ENCODE data around the gene FNBP1L. TPM values are rescaled to one million over a fixed set of nuclear protein-coding genes. Genes with fewer than 3 reads are reported as not detected.

FNBP1L gene
- total RNA-seq, 2 donors from 2014 or later: 1.3 to 1.6 TPM

- no peaks in the 10 kb centered on the region for H3K4me1 Mint-ChIP-seq (ENCODE audit: low read depth)
- ATAC-seq (replicated peaks in 1 of 2) (no peak), DNase-seq (no peak)
- no peaks in the 10 kb centered on the region for H3K27me3 Mint-ChIP-seq (ENCODE audit: low read depth)
- no peak overlapping the region for H3K4me3 Mint-ChIP-seq
- H3K36me3 Mint-ChIP-seq (ENCODE audit: insufficient read depth in 2 of 2): peaks cover 0 to 1% of the 10 kb centered on the region in 2 donors
- H3K9me3 Mint-ChIP-seq: no peaks in the 10 kb centered on the region
- H3K27ac Mint-ChIP-seq: no peak overlapping the region
These were observed 54.0 kb downstream of the FNBP1L start for GRCh38 chr1:93501829-93502369.

GRCh38 chr1:93502571-93502970 is 54.7 kb downstream of the FNBP1L start:
- DNase-seq (no peak), ATAC-seq (replicated peaks in 1 of 2) (no peak)
- Mint-ChIP-seq H3K9me3 (no peaks in the 10 kb centered on the region), H3K4me1 (ENCODE audit: low read depth) (no peaks in the 10 kb centered on the region), H3K27ac (no peak overlapping the region), H3K4me3 (no peak overlapping the region), H3K36me3 (ENCODE audit: insufficient read depth in 2 of 2) (peaks cover 0 to 1% of the 10 kb centered on the region in 2 donors), H3K27me3 (ENCODE audit: low read depth) (no peaks in the 10 kb centered on the region)

GRCh38 chr1:93503163-93503562 is 55.2 kb downstream of the FNBP1L start:
- DNase-seq: no peak

DNA sequence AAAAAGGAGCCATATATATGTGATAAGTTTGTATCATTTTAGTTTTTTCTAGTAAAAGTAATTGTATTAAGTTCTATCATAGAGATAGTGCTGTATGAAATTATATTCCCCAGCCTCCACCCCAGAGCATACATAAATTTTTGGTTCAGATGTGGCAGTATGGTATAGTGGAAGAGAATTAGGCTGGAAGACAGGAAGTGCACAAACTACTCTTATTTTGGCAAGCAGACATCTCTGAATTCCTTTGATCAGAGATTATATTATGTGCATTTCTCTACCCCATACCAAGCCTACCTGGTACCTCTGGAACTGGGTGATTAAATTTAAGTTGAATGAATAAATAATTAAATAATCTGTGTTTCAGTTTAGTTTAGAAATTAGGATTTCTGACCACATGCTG is 55.9 kb downstream of the FNBP1L start:
- DNase-seq (no peak), ATAC-seq (replicated peaks in 1 of 2) (no peak)
- Mint-ChIP-seq H3K4me3 (no peak overlapping the region), H3K27me3 (ENCODE audit: low read depth) (no peaks in the 10 kb centered on the region), H3K36me3 (ENCODE audit: insufficient read depth in 2 of 2) (peaks cover 0 to 1% of the 10 kb centered on the region in 2 donors), H3K4me1 (ENCODE audit: low read depth) (peaks cover 3% of the 10 kb centered on the region), H3K9me3 (no peaks in the 10 kb centered on the region), H3K27ac (no peak overlapping the region)

More at GRCh38 chr1:93503163-93503562, 55.2 kb downstream of the FNBP1L start:
- H3K9me3 Mint-ChIP-seq: no peaks in the 10 kb centered on the region
- no peaks in the 10 kb centered on the region for H3K4me1 Mint-ChIP-seq (ENCODE audit: low read depth)
- no peak overlapping the region for H3K4me3 Mint-ChIP-seq
- peaks cover 0 to 1% of the 10 kb centered on the region in 2 donors for H3K36me3 Mint-ChIP-seq (ENCODE audit: insufficient read depth in 2 of 2)
- H3K27ac Mint-ChIP-seq: no peak overlapping the region
- no peaks in the 10 kb centered on the region for H3K27me3 Mint-ChIP-seq (ENCODE audit: low read depth)
- no peak for ATAC-seq (replicated peaks in 1 of 2)

GRCh38 chr1:93504247-93505033 is 56.5 kb downstream of the FNBP1L start:
- H3K27me3 Mint-ChIP-seq (ENCODE audit: low read depth): no peaks in the 10 kb centered on the region

DNA sequence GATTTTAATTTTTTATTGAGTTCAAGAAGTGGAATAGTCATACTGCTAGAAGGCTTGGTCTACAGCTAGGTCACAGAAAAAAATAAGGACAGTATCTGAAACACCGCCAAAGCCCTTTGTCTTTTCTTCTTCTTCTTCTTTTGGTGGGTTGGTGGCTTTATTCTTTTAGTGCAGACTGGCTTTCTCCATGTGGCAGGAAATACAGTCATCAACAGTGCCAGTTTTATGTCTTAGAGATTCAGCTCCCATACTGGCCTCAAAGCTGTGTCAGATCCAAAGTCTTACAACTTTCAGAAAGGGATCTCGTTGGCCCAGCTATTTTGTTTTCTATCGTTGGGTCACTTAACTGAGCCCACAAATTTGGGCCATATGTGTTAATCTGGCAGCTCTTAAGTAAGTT is 58.2 kb downstream of the FNBP1L start:
- ATAC-seq (replicated peaks in 1 of 2) (no peak), DNase-seq (no peak)
- peaks cover 2 to 5% of the 10 kb centered on the region in 2 donors for H3K36me3 Mint-ChIP-seq (ENCODE audit: insufficient read depth in 2 of 2)
- H3K9me3 Mint-ChIP-seq: peaks cover 0 to 2% of the 10 kb centered on the region in 2 donors
- H3K4me1 Mint-ChIP-seq (ENCODE audit: low read depth): peaks cover 4% of the 10 kb centered on the region
- H3K4me3 Mint-ChIP-seq: no peak overlapping the region
- no peaks in the 10 kb centered on the region for H3K27me3 Mint-ChIP-seq (ENCODE audit: low read depth)
- H3K27ac Mint-ChIP-seq: no peak overlapping the region

More at GRCh38 chr1:93504247-93505033, 56.5 kb downstream of the FNBP1L start:
- H3K36me3 Mint-ChIP-seq (ENCODE audit: insufficient read depth in 2 of 2): peaks cover 0 to 1% of the 10 kb centered on the region in 2 donors
- H3K27ac Mint-ChIP-seq: no peak overlapping the region
- ATAC-seq (replicated peaks in 1 of 2): no peak
- DNase-seq: no peak
- no peaks in the 10 kb centered on the region for H3K9me3 Mint-ChIP-seq
- no peak overlapping the region for H3K4me3 Mint-ChIP-seq
- H3K4me1 Mint-ChIP-seq (ENCODE audit: low read depth): peaks cover 4% of the 10 kb centered on the region

- H3K4me3 Mint-ChIP-seq: no peak overlapping the region
- H3K27me3 Mint-ChIP-seq (ENCODE audit: low read depth): no peaks in the 10 kb centered on the region
- ATAC-seq (replicated peaks in 1 of 2) (no peak), DNase-seq (no peak)
- H3K27ac Mint-ChIP-seq: no peak overlapping the region
- peaks cover 0 to 1% of the 10 kb centered on the region in 2 donors for H3K9me3 Mint-ChIP-seq
- no peaks in the 10 kb centered on the region for H3K4me1 Mint-ChIP-seq (ENCODE audit: low read depth)
- H3K36me3 Mint-ChIP-seq (ENCODE audit: insufficient read depth in 2 of 2): peaks cover 0 to 2% of the 10 kb centered on the region in 2 donors
These were observed 68.2 kb downstream of the FNBP1L start for GRCh38 chr1:93516164-93516563.

DNA sequence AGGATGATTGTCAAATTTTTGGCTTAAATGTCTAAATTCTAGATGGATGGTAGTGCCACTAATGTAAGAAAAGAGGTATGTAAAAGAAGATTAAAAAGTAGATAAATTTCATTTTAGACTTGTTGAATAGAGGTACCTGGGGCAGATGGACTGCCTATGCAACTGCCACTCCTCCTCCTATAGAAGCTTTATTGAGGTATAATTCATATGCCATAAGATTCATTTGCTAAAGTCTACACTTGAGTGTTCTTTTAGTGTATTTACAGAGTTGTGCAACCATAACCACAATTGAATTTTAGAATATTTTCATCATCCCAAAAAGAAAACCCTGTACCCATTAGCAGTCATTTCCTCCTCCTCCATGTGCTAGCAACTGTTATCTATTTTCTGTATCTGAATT is 70.6 kb downstream of the FNBP1L start:
- Mint-ChIP-seq H3K36me3 (ENCODE audit: insufficient read depth in 2 of 2) (peaks cover 0 to 2% of the 10 kb centered on the region in 2 donors), H3K9me3 (peaks cover 0 to 1% of the 10 kb centered on the region in 2 donors), H3K27ac (no peak overlapping the region), H3K27me3 (ENCODE audit: low read depth) (no peaks in the 10 kb centered on the region), H3K4me1 (ENCODE audit: low read depth) (no peaks in the 10 kb centered on the region), H3K4me3 (no peak overlapping the region)
- DNase-seq: no peak
- no peak for ATAC-seq (replicated peaks in 1 of 2)

GRCh38 chr1:93519199-93519829 is 71.4 kb downstream of the FNBP1L start:
- Mint-ChIP-seq H3K4me1 (ENCODE audit: low read depth) (no peaks in the 10 kb centered on the region), H3K4me3 (no peak overlapping the region), H3K27me3 (ENCODE audit: low read depth) (no peaks in the 10 kb centered on the region), H3K36me3 (ENCODE audit: insufficient read depth in 2 of 2) (no peaks in the 10 kb centered on the region), H3K9me3 (peaks cover 0 to 1% of the 10 kb centered on the region in 2 donors), H3K27ac (no peak overlapping the region)
- ATAC-seq (replicated peaks in 1 of 2) (no peak), DNase-seq (no peak)

DNA sequence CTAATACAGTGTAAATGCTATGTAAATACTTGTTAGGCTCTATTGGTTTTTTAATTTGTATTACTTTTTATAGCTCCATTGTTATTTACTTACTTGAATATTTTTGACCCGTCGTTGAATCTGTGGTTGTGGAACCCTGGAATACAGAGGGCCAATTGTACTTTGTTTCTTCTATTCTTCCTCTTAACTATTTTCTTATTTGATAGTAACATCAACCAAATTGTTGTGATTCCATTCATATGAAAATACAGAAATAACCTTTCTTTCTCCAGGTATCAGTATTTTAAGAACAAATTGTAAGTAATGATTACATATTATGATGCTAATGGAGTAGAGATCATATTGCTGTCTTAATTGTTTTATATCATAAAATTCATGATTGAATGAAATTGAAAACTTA is 73.7 kb downstream of the FNBP1L start:
- Mint-ChIP-seq H3K4me3 (no peak overlapping the region), H3K27ac (no peak overlapping the region), H3K4me1 (ENCODE audit: low read depth) (no peaks in the 10 kb centered on the region), H3K27me3 (ENCODE audit: low read depth) (no peaks in the 10 kb centered on the region), H3K9me3 (no peaks in the 10 kb centered on the region), H3K36me3 (ENCODE audit: insufficient read depth in 2 of 2) (no peaks in the 10 kb centered on the region)
- DNase-seq (no peak), ATAC-seq (replicated peaks in 1 of 2) (no peak)

DNA sequence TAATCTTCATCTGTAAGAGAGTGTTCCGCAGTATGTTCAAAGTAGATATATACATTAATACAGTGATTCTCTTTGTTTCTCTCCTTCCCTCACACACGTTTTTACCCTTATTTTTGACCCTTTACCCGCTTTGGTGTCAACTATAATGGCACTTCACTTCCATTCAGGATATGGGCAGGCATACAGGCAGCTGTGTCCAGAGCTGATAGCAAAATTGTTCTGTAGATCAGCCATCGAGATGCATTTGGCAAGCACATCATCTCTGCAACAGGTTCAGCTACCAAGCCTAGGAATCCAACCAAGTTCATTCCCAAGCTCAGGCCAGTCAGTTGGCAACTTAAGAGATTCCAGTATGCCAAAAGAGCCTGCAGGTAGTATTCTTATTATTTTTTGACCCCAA is 74.8 kb downstream of the FNBP1L start:
- Mint-ChIP-seq H3K9me3 (no peaks in the 10 kb centered on the region), H3K4me3 (no peak overlapping the region), H3K36me3 (ENCODE audit: insufficient read depth in 2 of 2) (no peaks in the 10 kb centered on the region), H3K27me3 (ENCODE audit: low read depth) (no peaks in the 10 kb centered on the region), H3K27ac (no peak overlapping the region), H3K4me1 (ENCODE audit: low read depth) (no peaks in the 10 kb centered on the region)
- DNase-seq (no peak), ATAC-seq (replicated peaks in 1 of 2) (no peak)

GRCh38 chr1:93525431-93525830 is 77.5 kb downstream of the FNBP1L start:
- Mint-ChIP-seq H3K27ac (no peak overlapping the region), H3K4me3 (no peak overlapping the region), H3K36me3 (ENCODE audit: insufficient read depth in 2 of 2) (no peaks in the 10 kb centered on the region), H3K27me3 (ENCODE audit: low read depth) (no peaks in the 10 kb centered on the region), H3K9me3 (no peaks in the 10 kb centered on the region), H3K4me1 (ENCODE audit: low read depth) (no peaks in the 10 kb centered on the region)
- no peak for ATAC-seq (replicated peaks in 1 of 2)
- no peak for DNase-seq

- no peaks in the 10 kb centered on the region for H3K27me3 Mint-ChIP-seq (ENCODE audit: low read depth)
- no peaks in the 10 kb centered on the region for H3K9me3 Mint-ChIP-seq
- ATAC-seq (replicated peaks in 1 of 2): no peak
- no peak for DNase-seq
- H3K36me3 Mint-ChIP-seq (ENCODE audit: insufficient read depth in 2 of 2): no peaks in the 10 kb centered on the region
- H3K27ac Mint-ChIP-seq: no peak overlapping the region
- H3K4me3 Mint-ChIP-seq: no peak overlapping the region
- H3K4me1 Mint-ChIP-seq (ENCODE audit: low read depth): no peaks in the 10 kb centered on the region
These were observed 78.5 kb downstream of the FNBP1L start for GRCh38 chr1:93526431-93526830.

Measured in activated T-cell treated with anti-CD3 and anti-CD28 coated beads, Interleukin-2, amount 50 U/mL, for 72 hours (primary cell).